K562 (cell line): ENCODE data around the gene RSRC1. TPM values are rescaled to one million over a fixed set of nuclear protein-coding genes. Genes with fewer than 3 reads are reported as not detected.
A peak's percentile ranks its signal among the peaks of the same experiment; 100 is the strongest.

ENCODE experiments used
- ATAC-seq: fragments of 200-7000 bp; cut with Tn5 transposase; 3 replicates; pipeline ENCODE4 v1.9.1; 2020; ENCODE audit warnings: moderate library complexity
- BruUV-seq: library from RNA; stranded (reverse); fragments of 400-500 nt; replicated peaks from 2 replicates; lab custom pipeline; 2021; lab: Mats Ljungman, UMichigan
- CTCF ChIA-PET: fragments of 300-600 bp; formaldehyde crosslinking; extraction: SDS; loops from one replicate; lab custom pipeline; 2021; ENCODE audit warnings: low intra/inter-chr PET ratio; lab: Yijun Ruan, JAX
- POLR2A ChIA-PET: fragments of 300-600, 350-650 bp; sonication (Branson Sonifier 250); formaldehyde crosslinking; extraction: SDS; loops from one replicate; lab custom pipeline; 2021; ENCODE audit warnings: antibody characterized with exemption, inconsistent platforms; lab: Yijun Ruan, JAX
- DNase-seq, 4 experiments: peaks; one replicate each; pipeline versions ENCODE4 v3.0.0 to v3.0.0-alpha.2; 2011 to 2018; ENCODE audit warnings: low spot score in 3 of 4, mixed read lengths in 3 of 4; ENCODE audit errors: extremely low read depth in 1 of 4
- FAIRE-seq: peaks from 2 replicates; lab custom pipeline; 2011; peaks lifted over from hg19 to GRCh38; lab: Jason Lieb, UNC
- H2AFZ ChIP-seq: 2 replicates; pipeline ENCODE4 v1.6.0; 2011; ENCODE audit warnings: low read depth, low read length, control low read depth, inconsistent platforms
- H3K27ac ChIP-seq: fragments of 200-600 bp; 3 replicates; pipeline ENCODE4 v1.8.0; 2011; ENCODE audit warnings: low read depth, mild to moderate bottlenecking, control low read depth, inconsistent platforms, low read length, moderate library complexity, mixed read lengths; ENCODE audit errors: extremely low read depth
- H3K27me3 ChIP-seq, 2 experiments: fragments of 300-600 bp in 1 of 2; 2 replicates in 1 of 2; 3 replicates in 1 of 2; pipeline versions ENCODE4 v1.6.0 to v1.8.0; 2011; ENCODE audit warnings: inconsistent platforms in 2 of 2, low read length in 2 of 2, mild to moderate bottlenecking in 1 of 2, mixed read lengths in 1 of 2, moderate library complexity in 1 of 2; ENCODE audit not compliant: control insufficient read depth in 2 of 2, insufficient read depth in 2 of 2
- H3K36me3 ChIP-seq: fragments of 300-600 bp; 3 replicates; pipeline ENCODE4 v1.8.0; 2011; ENCODE audit warnings: mild to moderate bottlenecking, low read length, inconsistent platforms; ENCODE audit not compliant: control insufficient read depth, insufficient read depth
- H3K4me1 ChIP-seq, 2 experiments: fragments of 200-600 bp in 1 of 2; replicated peaks in 1 of 2; 2 replicates in 1 of 2; 3 replicates in 1 of 2; pipeline versions ENCODE4 v1.5.1 to v1.8.0; 2011; ENCODE audit warnings: inconsistent platforms in 2 of 2, low read length in 2 of 2, mild to moderate bottlenecking in 1 of 2, mixed read lengths in 1 of 2, moderate library complexity in 1 of 2; ENCODE audit not compliant: control insufficient read depth in 2 of 2, insufficient read depth in 2 of 2
- H3K4me2 ChIP-seq: 2 replicates; pipeline ENCODE4 v1.6.1; 2011; ENCODE audit warnings: low read length, control low read depth, inconsistent platforms, mixed read lengths; ENCODE audit not compliant: insufficient read depth
- H3K4me3 ChIP-seq: fragments of 200-600 bp; sonication (generic), shearing (Covaris generic); 2 replicates; pipeline ENCODE4 v1.5.1; 2016; ENCODE audit warnings: control low read depth, inconsistent platforms
- H3K79me2 ChIP-seq: fragments of 200-600 bp; 3 replicates; pipeline ENCODE4 v1.8.0; 2011; ENCODE audit warnings: low read length, inconsistent platforms; ENCODE audit not compliant: control insufficient read depth, insufficient read depth
- H3K9ac ChIP-seq, 2 experiments: 2 replicates each; pipeline versions ENCODE4 v1.6.0 to v1.6.1; 2011; ENCODE audit warnings: low read depth in 2 of 2, low read length in 2 of 2, control low read depth in 1 of 2, inconsistent platforms in 1 of 2, mild to moderate bottlenecking in 1 of 2, mixed read lengths in 1 of 2; ENCODE audit not compliant: insufficient read depth in 1 of 2
- H3K9me1 ChIP-seq: one replicate; pipeline ENCODE4 v1.6.0; 2011; ENCODE audit warnings: inconsistent platforms, mild to moderate bottlenecking, low read length, moderate library complexity; ENCODE audit not compliant: control insufficient read depth, insufficient read depth
- H3K9me3 ChIP-seq: replicated peaks from 2 replicates; pipeline ENCODE4 v1.5.1; 2011; ENCODE audit warnings: low read depth, low read length, inconsistent platforms; ENCODE audit not compliant: control insufficient read depth, insufficient read depth
- H4K20me1 ChIP-seq: replicated peaks from 2 replicates; pipeline ENCODE4 v1.6.1; 2011; ENCODE audit warnings: low read length, inconsistent platforms, mixed read lengths; ENCODE audit not compliant: control insufficient read depth, insufficient read depth
- BCOR ChIP-seq: fragments of 450-650 bp; IDR thresholded peaks from 2 replicates; pipeline ENCODE4 v1.6.1; 2016
- HNRNPH1 ChIP-seq: fragments of 200-400 bp; formaldehyde crosslinking; optimal IDR thresholded peaks from 2 replicates; pipeline ENCODE3; 2017; ENCODE audit warnings: low read depth, mild to moderate bottlenecking, low read length, moderate library complexity
- MYBL2 ChIP-seq, 2 experiments: fragments of 450-650 bp in 1 of 2; sonication (generic) in 1 of 2; formaldehyde crosslinking in 1 of 2; IDR thresholded peaks; 2 replicates each; pipeline versions ENCODE4 v1.6.1 to v1.8.1; 2017 to 2022; ENCODE audit warnings: borderline replicate concordance in 1 of 2, inconsistent platforms in 1 of 2, low read depth in 1 of 2, mild to moderate bottlenecking in 1 of 2, missing genetic modification reagents in 1 of 2, moderate library complexity in 1 of 2
- NFIC ChIP-seq: fragments of 450-650 bp; IDR thresholded peaks from 2 replicates; pipeline ENCODE4 v1.6.1; 2017; ENCODE audit warnings: mild to moderate bottlenecking, inconsistent platforms
- TAF1 ChIP-seq: IDR thresholded peaks from 2 replicates; pipeline ENCODE4 v1.6.1; 2011; ENCODE audit warnings: mild to moderate bottlenecking, low read length, moderate library complexity; ENCODE audit not compliant: insufficient read depth, control insufficient read depth, severe bottlenecking; ENCODE audit errors: extremely low read depth
- WGBS: fragments of 100-300 bp; shearing (Covaris generic); methylation state at CpG from one replicate; pipeline ENCODE4 v1.1.6; 2016; ENCODE audit warnings: low coverage, mixed read lengths; ENCODE audit not compliant: insufficient coverage; ENCODE audit errors: missing lambda C conversion rate; 5-methylcytosine and 5-hydroxymethylcytosine counted together
- in situ Hi-C: fragments of 300-500 bp; cut with MboI; formaldehyde crosslinking; loops from 4 replicates; pipeline ENCODE4 v1.15.0; 2018; ENCODE audit warnings: inconsistent platforms, mixed read lengths
- intact Hi-C: fragments of 100-400 bp; cut with micrococcal nuclease; formaldehyde crosslinking; loops from 2 replicates; pipeline ENCODE4 v1.14.2; 2022
- polyA plus RNA-seq, 8 experiments: library from polyadenylated mRNA; depleted of rRNA in 4 of 8; stranded (reverse) in 5 of 8; unstranded in 3 of 8; fragments of >200 nt; fragmentation: Nextera tagmentation in 2 of 8; fragmentation: Illumina TruSeq in 1 of 8; extraction: Ambion mirVana in 2 of 8; extraction: Trizol in 1 of 8; gene quantifications; 2 replicates each; pipeline versions ENCODE4 v1.2.1 to v1.2.3, GENCODE V29; 2011 to 2014; ENCODE audit warnings: inconsistent platforms in 1 of 8, missing spikeins in 1 of 8
- total RNA-seq, 7 experiments: library from RNA; depleted of rRNA in 6 of 7; stranded (reverse); fragments of >200 nt in 6 of 7; fragmentation: Illumina TruSeq in 2 of 7; extraction: Trizol in 2 of 7; gene quantifications; 2 replicates each; pipeline versions ENCODE4 v1.2.1 to v1.2.3, GENCODE V29; 2011 to 2021; ENCODE audit warnings: low replicate concordance in 1 of 7

Gene RSRC1
- total and polyA plus RNA-seq, 9 of the 15 experiments (the other 6 are each of a cell fraction or from before 2014, with no cell fraction given): 19.3 to 128 (median 75.5) TPM

- TF ChIP-seq MYBL2 (IDR thresholded peaks at IDR 0.05; ENCODE audit: low read depth) (no peak), MYBL2 (CRISPR knock-in tag; IDR thresholded peaks at IDR 0.05; ENCODE audit: borderline replicate concordance) (no peak), HNRNPH1 (no peak), BCOR (no peak)
Measured at GRCh38 chr3:158463556-158463955, 353.7 kb downstream of the RSRC1 start (continued).

- 35% methylated on average over 3 of the region's 3 CpGs for WGBS
- Histone ChIP-seq H3K4me3 (no peak overlapping the region), H2AFZ (no peak overlapping the region), H3K9ac (no peak overlapping the region), H3K36me3 (no peaks in the 10 kb centered on the region), H3K79me2 (no peaks in the 10 kb centered on the region), H3K9me3 (no peaks in the 10 kb centered on the region), H3K27ac (no peak overlapping the region), H4K20me1 (no peaks in the 10 kb centered on the region), H3K27me3 (no peaks in the 10 kb centered on the region), H3K9me1 (no peaks in the 10 kb centered on the region), H3K4me2 (no peak overlapping the region), H3K4me1 (no peaks in the 10 kb centered on the region)
- no peak for TF ChIP-seq TAF1
- TF ChIP-seq NFIC: peak; percentile 48
- BruUV-seq: no TSS peak
- intact Hi-C loops: no loop called here
- DNase-seq (peak in 1 of 4 experiments; percentile 3), ATAC-seq (no peak), FAIRE-seq (no peak)
- CTCF ChIA-PET: no interaction called here
- POLR2A ChIA-PET: no interaction called here
- in situ Hi-C loops: no loop called here
Measured at GRCh38 chr3:158465074-158465473, 355.2 kb downstream of the RSRC1 start.
